DMS79 (cell line): ENCODE measurements around the gene ZMYND11.

Source experiments
- DNase-seq: peaks from one replicate; lab custom pipeline; 2025; lab: John Stamatoyannopoulos, UW

The ZMYND11 gene

DNA sequence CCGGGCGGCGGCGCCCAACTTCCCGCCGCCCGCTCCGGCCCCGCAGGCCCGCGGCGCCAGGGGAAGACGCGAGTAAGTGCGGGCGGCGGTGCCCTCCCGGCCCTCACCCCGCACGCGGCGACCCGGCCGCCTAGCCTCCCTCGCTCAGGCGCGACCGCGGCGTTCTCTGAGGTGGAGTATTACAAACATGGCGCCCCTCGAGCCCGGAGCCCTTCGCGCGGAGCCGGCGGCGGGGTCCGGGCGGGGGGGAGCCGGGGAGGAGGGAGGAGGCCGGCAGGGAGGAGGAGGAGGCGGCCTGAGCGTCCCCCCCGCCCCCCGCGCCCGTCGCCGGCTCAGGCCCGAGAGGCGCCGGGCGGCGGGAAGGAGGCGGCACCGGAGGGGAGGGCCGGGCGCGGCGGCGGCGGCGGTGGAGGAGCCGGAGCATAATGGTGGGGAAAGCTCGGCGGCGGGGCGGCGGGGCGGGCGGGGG, at the start of gene ZMYND11:
TSS of gene ZMYND11 (plus strand) at position 324 of the 469 bp plus-strand sequence. CDS start 44,558 bp downstream, outside the sequence.
- no peak for DNase-seq

DNA sequence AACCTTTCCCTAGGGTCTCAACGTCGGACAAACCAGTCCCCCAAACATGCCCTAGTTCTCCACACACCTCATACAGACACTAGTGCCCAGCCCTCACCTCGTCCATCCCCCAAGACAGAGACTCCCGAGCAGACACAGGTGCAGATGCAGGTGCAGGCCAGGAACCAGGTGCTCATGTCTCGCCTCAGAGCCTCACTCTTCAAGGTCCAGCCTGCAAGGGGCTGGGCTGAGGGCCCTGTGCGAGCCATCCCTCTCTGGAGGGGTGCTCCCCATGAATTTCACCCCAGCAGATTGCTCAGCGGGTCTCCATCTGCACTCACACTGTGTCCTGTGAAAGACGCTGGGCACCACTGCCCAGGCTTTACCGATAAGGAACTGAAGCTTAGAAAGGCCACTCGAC, 49.2 kb upstream of the ZMYND11 start:
- no peak for DNase-seq

DNA sequence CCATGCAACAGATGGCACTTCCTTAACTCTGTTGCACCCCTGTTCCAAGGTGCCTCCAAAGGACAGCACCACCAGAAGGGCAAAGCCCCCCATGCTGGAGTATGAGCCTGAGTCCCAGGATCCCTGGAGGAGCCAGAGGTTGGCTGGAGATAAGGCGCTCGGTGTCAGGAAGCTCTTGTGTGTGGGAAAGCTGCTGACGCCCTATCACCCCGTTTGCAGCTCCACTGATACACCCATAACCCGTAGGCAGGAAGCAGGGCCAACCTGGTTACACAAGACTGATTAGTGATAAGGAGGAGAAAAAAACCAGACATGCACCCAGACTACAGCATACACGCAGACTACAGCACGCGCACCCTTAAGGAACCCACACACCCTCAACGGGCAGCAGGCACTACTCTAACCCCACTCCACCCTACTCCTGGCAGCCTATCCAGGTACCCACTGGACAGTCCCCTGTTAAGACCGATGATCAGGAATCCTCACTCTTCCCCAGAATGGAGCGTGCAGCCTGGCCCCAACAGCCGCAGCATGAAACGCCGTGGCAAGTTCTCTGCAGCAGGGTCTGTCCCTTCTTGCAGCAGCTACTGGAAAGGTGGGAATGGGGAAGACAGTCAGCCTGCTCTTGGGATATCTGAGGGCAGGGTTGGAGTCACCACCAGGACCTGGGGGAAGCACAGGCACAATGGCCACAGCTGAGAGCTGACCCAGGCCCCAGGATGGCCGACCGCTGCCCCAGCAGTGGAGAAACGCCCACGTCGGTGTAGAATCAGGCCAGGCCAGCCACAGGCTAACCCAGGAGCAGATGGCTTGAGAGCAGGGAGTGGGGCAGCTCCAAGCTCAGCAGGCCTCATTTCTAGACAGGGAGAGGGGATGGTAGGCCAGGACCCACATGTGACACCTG, 47.8 kb upstream of the ZMYND11 start:
- DNase-seq, result no peak

DNA sequence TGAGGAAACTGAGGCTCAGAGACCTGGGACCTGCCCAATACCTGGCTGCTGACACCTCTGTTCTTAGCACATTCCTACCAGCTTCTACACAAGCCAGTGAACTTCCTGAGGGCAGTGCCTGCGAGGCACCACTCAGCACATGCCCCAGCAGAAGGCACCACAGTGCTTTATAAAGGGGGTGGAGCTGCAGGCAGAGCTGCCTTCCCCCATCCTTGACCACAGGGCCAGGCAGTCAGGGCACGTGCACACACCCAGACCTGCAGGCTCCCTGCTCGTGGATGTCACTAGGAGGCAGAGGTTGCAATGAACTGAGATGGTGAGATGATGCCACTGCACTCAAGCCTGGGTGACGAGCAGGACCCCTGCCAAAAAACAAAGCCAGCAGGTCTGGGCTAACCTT, 47.0 kb upstream of the ZMYND11 start:
- no peak for DNase-seq

DNA sequence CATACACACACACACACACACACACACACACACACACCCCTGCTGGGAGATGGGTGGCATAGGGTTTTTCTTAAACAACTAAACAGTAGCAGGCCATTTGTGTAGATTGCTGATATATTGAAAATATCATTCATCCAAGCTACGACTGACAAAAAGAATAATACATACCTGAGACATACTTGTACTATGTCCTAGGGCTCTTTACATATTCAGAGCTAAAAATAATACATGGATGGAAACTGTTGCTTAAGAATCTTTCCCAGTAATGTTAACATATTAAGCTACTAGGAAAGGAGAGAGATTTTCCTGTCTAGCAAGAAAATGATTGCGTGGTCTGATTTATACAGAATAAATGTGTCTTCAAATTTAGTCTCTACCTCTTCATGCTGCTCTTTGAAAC, 46.0 kb upstream of the ZMYND11 start:
- DNase-seq, result no peak

DNA sequence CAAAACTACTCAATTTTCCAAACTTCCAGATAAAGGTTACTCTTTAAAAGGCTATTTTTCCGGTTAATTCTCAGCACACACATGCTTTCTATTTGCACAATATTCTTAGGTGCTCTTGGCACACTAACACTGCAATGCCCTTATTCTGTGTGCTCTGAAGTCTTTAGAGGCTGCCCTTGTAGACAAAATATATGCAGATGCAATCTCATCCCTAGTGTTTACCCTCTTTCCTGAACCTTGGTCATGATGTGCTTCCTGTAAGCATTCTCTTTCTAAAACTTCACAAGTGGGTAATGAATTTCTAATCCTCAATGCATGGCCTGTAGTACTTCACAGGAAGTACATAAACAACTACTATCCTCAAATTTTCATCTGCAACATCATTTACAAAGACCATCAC, 45.1 kb upstream of the ZMYND11 start:
- no peak for DNase-seq

DNA sequence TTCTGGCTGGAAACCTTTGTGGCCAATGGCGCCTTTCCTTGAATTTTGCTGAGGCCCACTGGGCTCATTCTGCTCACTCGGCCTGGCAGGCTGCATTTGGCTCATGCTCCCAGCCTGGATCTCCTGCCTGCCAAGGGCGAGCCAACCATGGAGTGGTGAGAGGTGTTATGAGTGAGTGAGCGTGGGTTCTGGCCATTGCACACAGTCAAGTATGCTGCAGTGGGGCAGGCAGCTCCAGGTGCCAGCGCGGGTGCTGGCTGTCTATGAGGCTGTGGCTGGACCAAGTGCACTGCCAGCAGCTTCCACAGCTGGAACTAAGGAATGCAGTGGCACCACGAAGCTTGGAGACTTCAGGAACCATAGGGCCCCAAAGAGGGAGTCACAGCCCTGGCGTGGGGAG, 43.9 kb upstream of the ZMYND11 start:
- DNase-seq, result no peak

DNA sequence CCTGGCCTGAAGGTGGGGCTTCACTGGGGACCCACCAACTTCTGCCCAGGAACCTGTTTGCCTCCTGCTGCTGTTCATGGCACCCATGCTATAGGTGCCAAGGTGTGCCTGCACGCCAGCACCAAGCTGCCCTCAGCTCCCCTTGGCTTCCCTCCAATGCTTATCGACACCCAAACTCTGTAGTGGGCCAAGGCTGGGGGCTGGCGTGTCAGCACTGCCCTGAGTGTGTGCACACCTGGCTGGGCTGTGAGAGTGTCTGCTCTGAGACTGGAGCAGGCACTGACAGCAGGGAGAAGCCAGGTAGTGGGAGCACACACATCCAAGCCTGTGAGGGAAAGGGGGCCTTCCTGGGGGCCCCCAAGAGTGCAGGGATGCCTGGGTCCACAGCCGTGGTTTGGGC, 43.1 kb upstream of the ZMYND11 start:
- no peak for DNase-seq

DNA sequence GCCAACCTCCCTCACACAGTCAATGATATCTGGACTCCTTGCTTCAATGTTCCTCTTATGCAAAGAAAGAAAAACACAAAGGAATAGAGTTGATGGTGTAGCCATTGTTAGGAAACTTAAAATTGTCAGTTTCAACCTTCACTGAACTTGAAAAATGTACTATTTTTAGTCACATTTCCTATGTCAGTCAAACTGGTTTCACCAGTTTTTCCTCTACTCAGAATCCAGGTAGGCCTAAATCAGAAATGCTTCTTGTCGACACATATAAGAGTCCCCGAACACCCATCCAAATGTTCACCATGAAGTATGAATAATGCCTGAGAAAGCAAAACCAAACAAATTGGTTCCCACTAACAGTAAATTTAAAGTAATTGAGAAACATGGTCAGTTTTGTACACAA, 42.4 kb upstream of the ZMYND11 start:
- no peak for DNase-seq

DNA sequence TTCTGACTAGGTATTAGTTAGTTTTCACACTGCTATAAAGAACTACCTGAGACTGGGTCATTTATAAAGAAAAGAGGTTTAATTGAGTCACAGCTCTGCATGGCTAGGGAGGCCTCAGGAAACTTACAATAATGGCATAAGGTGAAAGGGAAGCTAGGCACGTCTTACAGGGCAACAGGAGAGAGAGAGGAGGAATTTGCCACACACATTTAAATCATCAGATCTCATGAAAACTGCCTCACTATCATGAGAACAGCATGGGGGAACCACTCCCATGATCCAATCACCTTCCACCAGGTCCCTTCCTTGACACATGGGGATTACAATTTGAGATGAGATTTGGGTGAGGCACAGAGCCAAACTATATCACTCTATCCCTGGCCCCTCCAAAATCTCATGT, 40.6 kb upstream of the ZMYND11 start:
- DNase-seq, result no peak

DNA sequence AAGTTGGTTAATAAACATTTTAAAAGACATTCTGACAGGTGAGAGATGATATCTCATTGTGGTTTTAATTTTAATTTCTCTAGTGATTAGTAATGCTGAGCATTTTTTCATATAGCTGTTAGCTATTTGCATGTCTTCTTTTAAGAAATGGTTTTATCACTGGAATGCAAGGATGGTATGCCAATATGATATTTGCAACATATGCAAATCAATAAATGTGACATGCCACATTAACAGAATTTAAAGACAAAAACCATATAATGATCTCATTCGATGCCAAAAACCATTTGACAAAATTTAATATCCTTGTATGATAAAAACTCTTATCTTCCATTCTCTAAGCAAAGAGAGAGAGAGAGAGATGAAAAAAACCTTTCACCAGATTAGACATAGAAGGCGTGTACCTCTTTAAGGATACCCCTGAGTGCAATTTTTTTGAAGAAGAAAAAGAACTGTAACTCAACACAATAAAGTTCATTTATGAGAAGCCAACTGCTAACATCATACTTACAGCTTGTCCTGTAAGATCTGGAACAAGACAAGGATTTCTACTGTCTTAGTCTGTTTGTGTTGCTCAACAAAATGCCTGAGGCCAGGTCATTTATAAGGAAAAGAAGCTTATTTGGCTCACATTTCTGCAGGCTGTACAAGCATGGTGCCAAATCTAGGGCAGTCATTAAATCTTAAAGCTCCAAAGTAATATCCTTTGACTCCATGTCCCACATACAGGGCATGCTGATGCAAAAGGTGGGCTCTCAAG, 39.7 kb upstream of the ZMYND11 start:
- DNase-seq, result no peak

DNA sequence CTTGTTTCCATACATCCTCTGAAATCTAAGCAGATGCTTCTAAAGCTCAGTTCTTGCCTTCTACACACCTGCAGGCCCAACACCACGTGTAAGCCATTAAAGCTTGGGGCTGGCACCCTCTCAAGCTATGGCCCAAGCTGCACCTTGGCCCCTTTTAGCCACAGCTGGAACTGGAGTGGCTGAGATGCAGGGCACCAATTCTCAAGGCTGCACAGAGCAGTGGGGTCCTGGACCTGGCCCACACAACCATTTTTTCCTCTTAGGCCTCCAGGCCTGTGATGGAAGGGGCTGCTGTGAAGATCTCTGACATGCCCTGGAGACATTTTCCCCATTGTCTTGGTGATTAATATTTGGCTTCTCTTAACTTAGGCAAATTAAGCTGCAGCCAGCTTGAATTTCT, 38.8 kb upstream of the ZMYND11 start:
- no peak for DNase-seq

DNA sequence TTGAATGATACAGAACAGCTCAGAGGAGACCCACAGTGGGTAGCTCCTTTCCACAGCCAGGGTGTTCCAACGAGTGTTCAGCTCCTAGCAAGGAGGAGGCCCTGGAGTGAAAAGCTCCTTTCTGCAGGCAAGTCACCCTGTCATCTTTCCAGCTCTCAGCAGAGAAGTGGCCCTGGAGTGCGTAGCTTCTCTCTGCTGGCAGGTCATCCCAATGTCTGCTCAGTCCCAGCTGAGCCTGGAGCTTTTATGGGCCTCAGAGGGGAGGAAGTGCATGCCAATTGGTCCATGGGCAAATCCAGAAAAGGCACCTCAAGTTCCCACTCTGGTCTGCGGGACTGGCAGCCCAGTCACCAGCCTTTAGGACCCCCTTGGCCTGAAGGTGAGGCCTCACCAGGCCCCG, 30.8 kb upstream of the ZMYND11 start:
- DNase-seq, result no peak

DNA sequence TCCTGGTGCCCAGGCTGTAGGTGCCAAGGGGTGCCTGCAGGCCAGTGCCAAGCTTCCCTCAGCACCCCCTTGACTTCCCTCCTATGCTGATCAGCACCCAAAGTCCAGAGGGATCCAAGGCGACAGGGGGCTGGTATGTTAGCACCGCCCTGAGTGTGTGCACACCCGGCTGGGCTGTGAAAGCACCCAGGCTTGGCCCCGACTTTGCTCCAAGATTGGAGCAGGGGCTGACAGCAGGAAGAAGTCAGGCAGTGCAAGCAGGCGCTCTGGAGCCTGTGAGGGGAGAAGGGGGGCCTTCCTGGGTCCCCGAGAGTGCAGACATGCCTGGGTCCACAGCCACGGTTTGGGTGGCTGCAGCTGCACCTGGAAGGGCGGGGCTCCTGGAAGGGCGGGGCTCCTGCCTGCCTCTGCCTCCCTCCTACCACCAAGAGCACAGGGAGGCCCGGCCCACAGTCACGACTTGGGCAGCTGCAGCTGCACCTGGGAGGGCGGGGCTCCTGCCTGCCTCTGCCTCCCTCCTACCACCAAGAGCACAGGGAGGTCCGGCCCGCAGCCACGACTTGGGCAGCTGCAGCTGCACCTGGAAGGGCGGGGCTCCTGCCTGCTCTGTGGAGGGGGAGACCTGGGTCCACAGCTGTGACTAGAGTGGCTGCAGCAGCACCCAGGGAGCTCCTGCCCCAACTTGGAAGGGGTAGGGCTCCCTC, 30.2 kb upstream of the ZMYND11 start:
- no peak for DNase-seq

DNA sequence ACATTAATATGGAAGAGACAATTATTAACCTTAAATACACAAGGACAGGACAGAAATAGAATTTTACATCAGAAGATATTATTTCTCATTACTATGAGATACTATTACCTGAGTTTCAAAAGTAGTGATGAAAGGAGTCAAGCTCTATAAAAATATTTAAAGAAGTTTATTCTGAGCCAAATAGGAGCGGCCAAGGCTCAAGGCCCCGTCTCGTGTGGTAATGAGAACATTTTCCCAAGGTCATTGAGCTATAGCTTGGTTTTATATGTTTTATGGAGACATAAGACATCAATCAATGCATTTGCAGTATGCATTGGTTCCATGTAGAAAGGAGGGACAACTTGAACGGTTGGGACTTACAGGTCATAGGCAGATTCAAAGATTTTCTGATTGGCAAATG, 29.4 kb upstream of the ZMYND11 start:
- no peak for DNase-seq

DNA sequence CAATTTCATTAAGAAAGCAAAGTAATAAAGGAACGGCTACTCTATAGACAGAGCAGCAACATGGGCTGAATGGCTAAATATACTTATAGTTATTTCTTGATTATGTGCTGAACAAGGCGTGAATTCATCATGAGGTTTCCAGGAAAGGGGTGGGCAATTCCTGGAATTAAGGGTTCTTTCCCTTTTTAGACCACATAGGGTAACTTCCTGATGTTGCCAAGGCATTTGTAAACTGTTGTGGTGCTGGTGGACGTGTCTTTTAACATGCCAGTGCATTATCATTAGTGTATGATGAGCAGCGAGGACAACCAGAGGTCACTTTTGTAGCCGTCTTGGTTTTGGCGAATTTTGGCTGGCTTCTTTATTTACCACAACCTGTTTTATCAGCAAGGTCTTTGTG, 28.5 kb upstream of the ZMYND11 start:
- no peak for DNase-seq

DNA sequence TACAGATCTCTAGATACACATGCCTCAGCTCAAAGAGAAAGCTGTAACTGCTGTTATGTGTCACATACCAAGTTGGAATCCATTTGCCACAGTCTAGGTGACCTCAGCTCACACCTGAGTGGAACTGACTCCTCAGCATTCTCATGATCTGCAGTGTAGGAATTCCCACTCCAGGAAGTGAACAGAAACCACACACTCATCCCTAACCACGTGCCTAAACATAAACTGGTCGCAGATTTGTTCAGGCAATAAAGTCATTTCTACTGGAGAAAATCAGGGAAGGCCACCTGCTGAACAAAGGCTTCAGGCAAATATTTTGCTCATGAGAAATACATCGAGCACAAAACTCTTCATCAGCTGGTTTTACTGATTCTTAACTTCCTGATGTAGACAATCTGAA, 23.0 kb upstream of the ZMYND11 start:
- DNase-seq, result no peak

DNA sequence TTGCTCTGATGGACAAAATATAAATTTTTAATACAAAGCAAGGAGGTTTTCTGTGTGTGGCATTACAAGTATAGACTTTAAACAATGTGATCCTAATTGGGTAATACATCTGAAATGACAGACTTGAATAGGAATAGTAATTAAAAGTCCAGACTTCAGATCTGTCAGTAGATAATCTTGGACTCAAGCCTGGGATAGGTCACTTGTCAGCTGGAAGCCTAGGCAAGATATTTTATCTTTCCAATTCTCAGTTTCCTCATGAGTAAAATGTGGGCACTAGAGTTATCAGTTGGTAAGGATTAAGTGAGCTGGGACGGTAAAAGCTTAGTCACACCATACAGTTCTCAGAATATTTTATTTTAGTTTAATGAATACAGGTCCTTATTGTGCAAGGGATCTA, 10.4 kb upstream of the ZMYND11 start:
- no peak for DNase-seq

DNA sequence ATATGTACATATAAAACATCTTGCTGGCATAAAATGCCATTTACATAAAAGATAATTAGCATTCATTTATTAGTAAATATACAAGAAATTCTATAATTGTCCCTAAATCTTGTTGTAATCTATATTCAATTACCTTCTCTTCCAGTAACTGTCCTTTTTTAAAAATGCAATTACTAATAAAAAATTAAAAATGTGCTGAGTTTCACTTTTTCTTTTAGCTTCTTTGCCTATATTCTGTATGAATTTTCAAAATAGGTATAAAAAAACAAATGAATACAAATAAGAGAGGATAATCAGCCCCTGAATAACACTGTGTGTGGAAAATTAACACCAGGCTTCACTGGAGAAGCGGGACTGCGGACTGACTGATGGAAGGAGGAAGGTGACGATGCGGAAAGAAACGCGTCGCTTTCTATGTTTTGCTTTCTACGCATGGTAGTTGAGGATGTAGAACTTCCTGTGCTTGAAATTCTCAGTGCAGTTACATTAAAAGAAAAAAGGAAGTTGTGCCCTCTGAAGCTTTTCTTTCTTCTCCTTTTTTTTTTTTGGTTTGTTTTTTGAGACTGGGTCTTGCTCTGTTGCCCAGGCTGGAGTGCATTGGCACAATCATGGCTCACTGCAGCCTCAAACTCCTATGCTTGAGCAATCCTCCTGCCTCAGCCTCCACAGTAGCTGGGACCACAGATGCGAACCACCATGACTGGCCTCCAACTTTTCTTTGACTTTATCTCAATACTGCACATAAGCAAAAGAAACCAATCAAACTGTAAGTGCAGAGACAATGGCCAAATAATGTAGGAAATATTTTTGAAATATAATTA, 7.4 kb upstream of the ZMYND11 start:
- DNase-seq, result no peak

DNA sequence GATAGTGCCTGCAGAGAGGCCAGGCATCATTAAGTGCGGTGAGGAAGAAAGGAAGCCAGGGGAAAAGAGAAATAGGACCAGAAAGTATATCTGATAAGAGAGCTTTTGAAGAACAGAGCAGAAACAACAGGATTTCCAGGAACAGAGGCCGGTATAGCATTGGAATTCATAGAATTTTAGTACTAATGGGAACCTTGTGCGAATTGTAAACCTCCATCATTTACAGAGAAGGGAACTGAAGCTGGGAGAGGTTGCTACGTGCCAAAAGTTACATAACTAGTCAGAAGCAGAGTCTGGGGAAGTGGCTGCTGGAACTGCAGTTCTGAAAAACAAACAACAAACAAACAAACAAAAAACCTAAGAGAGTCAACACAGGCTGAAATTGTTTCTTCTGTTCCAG, 5.4 kb upstream of the ZMYND11 start:
- no peak for DNase-seq
